Measurements from ENCODE around the gene LRRC71. TPM values are rescaled to one million over a fixed set of nuclear protein-coding genes. Genes with fewer than 3 reads are reported as not detected.

Gene LRRC71
- total RNA-seq, 4 donors from 2014 or later: 1.2 TPM; not detected in 3

- Histone ChIP-seq H3K4me3 (no peak overlapping the region), H3K27ac (no peak overlapping the region), H3K4me1 (no peaks in the 10 kb centered on the region), H3K9me3 (no peaks in the 10 kb centered on the region), H3K36me3 (no peaks in the 10 kb centered on the region), H3K27me3 (peaks cover 22% of the 10 kb centered on the region)
- in situ Hi-C loops (cut with MboI; ENCODE audit: low pct_ligation_motif_present in 1 of 4, low pct_unique_long_range_greater_than_20kb in 1 of 4, low sequenced_read_pairs in 3 of 4) (no loop called here), intact Hi-C loops (cut with DNase I; ENCODE audit: low total_unique reads) (no loop called here)
- TF ChIP-seq EP300 (IDR thresholded peaks at IDR 0.05; ENCODE audit: low read depth) (no peak), CTCF (IDR thresholded peaks at IDR 0.05) (no peak), POLR2AphosphoS5 (IDR thresholded peaks at IDR 0.05) (no peak)
- 72% methylated on average over 3 of the region's 5 CpGs; no CpG with 5 or more reads in 1 of the 2 donors for WGBS, 2 donors (ENCODE audit: low coverage in 1 of 2)
- no peak for DNase-seq
Measured at GRCh38 chr1:156875341-156875615, 45.2 kb upstream of the LRRC71 start.

GRCh38 chr1:156876281-156876680 is 44.2 kb upstream of the LRRC71 start:
- intact Hi-C loops (cut with DNase I; ENCODE audit: low total_unique reads) (no loop called here), in situ Hi-C loops (cut with MboI; ENCODE audit: low pct_ligation_motif_present in 1 of 4, low pct_unique_long_range_greater_than_20kb in 1 of 4, low sequenced_read_pairs in 3 of 4) (no loop called here)
- WGBS, 2 donors (ENCODE audit: low coverage in 1 of 2): 53% methylated on average over 21 of the region's 21 CpGs; no CpG with 5 or more reads in 1 of the 2 donors
- TF ChIP-seq POLR2AphosphoS5 (IDR thresholded peaks at IDR 0.05) (no peak), CTCF (IDR thresholded peaks at IDR 0.05) (no peak), POLR2A (IDR thresholded peaks at IDR 0.05) (no peak), EP300 (IDR thresholded peaks at IDR 0.05; ENCODE audit: low read depth) (no peak)
- H3K36me3 ChIP-seq: no peaks in the 10 kb centered on the region
- H3K4me1 ChIP-seq: no peaks in the 10 kb centered on the region
- peaks cover 31% of the 10 kb centered on the region for H3K27me3 ChIP-seq
- no peaks in the 10 kb centered on the region for H3K9me3 ChIP-seq
- no peak overlapping the region for H3K4me3 ChIP-seq
- no peak for DNase-seq
- H3K27ac ChIP-seq: no peak overlapping the region

GRCh38 chr1:156877433-156878170 is 42.8 kb upstream of the LRRC71 start:
- H3K9me3 ChIP-seq: no peaks in the 10 kb centered on the region
- in situ Hi-C loops (cut with MboI; ENCODE audit: low pct_ligation_motif_present in 1 of 4, low pct_unique_long_range_greater_than_20kb in 1 of 4, low sequenced_read_pairs in 3 of 4): no loop called here
- DNase-seq: no peak
- no peaks in the 10 kb centered on the region for H3K36me3 ChIP-seq
- H3K27me3 ChIP-seq: peaks cover 42% of the 10 kb centered on the region
- no peak overlapping the region for H3K27ac ChIP-seq
- H3K4me1 ChIP-seq: no peaks in the 10 kb centered on the region
- intact Hi-C loops (cut with DNase I; ENCODE audit: low total_unique reads): no loop called here
- no peak overlapping the region for H3K4me3 ChIP-seq
- 71% methylated on average over 5 of the region's 5 CpGs; no CpG with 5 or more reads in 1 of the 2 donors for WGBS, 2 donors (ENCODE audit: low coverage in 1 of 2)
- TF ChIP-seq POLR2AphosphoS5 (IDR thresholded peaks at IDR 0.05) (no peak), EP300 (IDR thresholded peaks at IDR 0.05; ENCODE audit: low read depth) (no peak), POLR2A (IDR thresholded peaks at IDR 0.05) (no peak)

DNA sequence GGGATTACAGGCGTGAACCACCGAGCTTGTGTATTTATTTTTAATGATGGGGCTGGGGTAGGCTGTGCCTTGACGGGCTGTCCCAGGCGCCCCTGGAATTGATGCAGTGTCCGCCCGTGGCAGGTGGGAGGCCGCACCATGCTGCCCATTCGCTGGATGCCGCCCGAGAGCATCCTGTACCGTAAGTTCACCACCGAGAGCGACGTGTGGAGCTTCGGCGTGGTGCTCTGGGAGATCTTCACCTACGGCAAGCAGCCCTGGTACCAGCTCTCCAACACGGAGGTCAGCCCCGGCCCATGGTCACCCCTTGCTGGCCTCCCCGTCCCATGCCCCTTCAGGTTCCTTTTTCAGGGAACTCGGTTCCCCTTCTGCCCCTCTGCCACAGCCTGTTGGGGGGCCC is 40.6 kb upstream of the LRRC71 start:
- Histone ChIP-seq H3K36me3 (no peaks in the 10 kb centered on the region), H3K9me3 (no peaks in the 10 kb centered on the region), H3K4me3 (no peak overlapping the region), H3K4me1 (no peaks in the 10 kb centered on the region), H3K27me3 (peaks cover 46% of the 10 kb centered on the region), H3K27ac (no peak overlapping the region)
- DNase-seq: no peak
- TF ChIP-seq POLR2A (IDR thresholded peaks at IDR 0.05): no peak
- WGBS, 2 donors (ENCODE audit: low coverage in 1 of 2): 83% methylated on average over 17 of the region's 21 CpGs; no CpG with 5 or more reads in 1 of the 2 donors
- in situ Hi-C loops (cut with MboI; ENCODE audit: low pct_ligation_motif_present in 1 of 4, low pct_unique_long_range_greater_than_20kb in 1 of 4, low sequenced_read_pairs in 3 of 4) (no loop called here), intact Hi-C loops (cut with DNase I; ENCODE audit: low total_unique reads) (no loop called here)

- no peak overlapping the region for H3K4me3 ChIP-seq
- H3K9me3 ChIP-seq: no peaks in the 10 kb centered on the region
- intact Hi-C loops (cut with DNase I; ENCODE audit: low total_unique reads) (no loop called here), in situ Hi-C loops (cut with MboI; ENCODE audit: low pct_ligation_motif_present in 1 of 4, low pct_unique_long_range_greater_than_20kb in 1 of 4, low sequenced_read_pairs in 3 of 4) (no loop called here)
- 0 to 53% methylated on average over 1 to 5 of the region's 5 CpGs for WGBS, 2 donors (ENCODE audit: low coverage in 1 of 2)
- DNase-seq: no peak
- peaks cover 46% of the 10 kb centered on the region for H3K27me3 ChIP-seq
- TF ChIP-seq EP300 (IDR thresholded peaks at IDR 0.05; ENCODE audit: low read depth) (no peak), POLR2A (IDR thresholded peaks at IDR 0.05) (no peak), CTCF (IDR thresholded peaks at IDR 0.05) (no peak), POLR2AphosphoS5 (IDR thresholded peaks at IDR 0.05) (no peak)
- no peaks in the 10 kb centered on the region for H3K4me1 ChIP-seq
- no peaks in the 10 kb centered on the region for H3K36me3 ChIP-seq
- H3K27ac ChIP-seq: no peak overlapping the region
Measured at GRCh38 chr1:156880473-156880872, 40.0 kb upstream of the LRRC71 start.
